Lower leg skin (tissue), 3 donors: ENCODE results near the gene TNP1.

Experiments
- CTCF ChIP-seq, 3 donors: fragments of 450-650 bp; IDR thresholded peaks; one replicate each; pipeline ENCODE4 v1.5.1; 2016; ENCODE audit warnings: antibody characterized with exemption in 3 of 3, mild to moderate bottlenecking in 3 of 3, moderate library complexity in 2 of 3
- POLR2A ChIP-seq, 2 donors: fragments of 450-650 bp; IDR thresholded peaks; one replicate each; pipeline ENCODE4 v1.6.1; 2016 to 2017; ENCODE audit warnings: antibody characterized with exemption in 2 of 2, mild to moderate bottlenecking in 1 of 2, moderate library complexity in 1 of 2

GRCh38 chr2:216901273-216901672, 41.4 kb upstream of the TNP1 start:
- no peak for TF ChIP-seq CTCF (IDR thresholded peaks at IDR 0.05)
- TF ChIP-seq POLR2A (IDR thresholded peaks at IDR 0.05), result no peak
